Left forelimb (tissue), 1 donor: ENCODE results near the gene ARIH2.
A peak's percentile ranks its signal among the peaks of the same experiment; 100 is the strongest.
"Not testable (repeated sequence)": the region's sequence is repeated elsewhere in the genome, so short reads cannot be mapped to it uniquely, and the experiment has no call there.

ENCODE experiments used
- DNase-seq: peaks from one replicate; pipeline ENCODE4 v3.0.0-alpha.2; 2018; ENCODE audit warnings: low spot score

The ARIH2 gene

DNA sequence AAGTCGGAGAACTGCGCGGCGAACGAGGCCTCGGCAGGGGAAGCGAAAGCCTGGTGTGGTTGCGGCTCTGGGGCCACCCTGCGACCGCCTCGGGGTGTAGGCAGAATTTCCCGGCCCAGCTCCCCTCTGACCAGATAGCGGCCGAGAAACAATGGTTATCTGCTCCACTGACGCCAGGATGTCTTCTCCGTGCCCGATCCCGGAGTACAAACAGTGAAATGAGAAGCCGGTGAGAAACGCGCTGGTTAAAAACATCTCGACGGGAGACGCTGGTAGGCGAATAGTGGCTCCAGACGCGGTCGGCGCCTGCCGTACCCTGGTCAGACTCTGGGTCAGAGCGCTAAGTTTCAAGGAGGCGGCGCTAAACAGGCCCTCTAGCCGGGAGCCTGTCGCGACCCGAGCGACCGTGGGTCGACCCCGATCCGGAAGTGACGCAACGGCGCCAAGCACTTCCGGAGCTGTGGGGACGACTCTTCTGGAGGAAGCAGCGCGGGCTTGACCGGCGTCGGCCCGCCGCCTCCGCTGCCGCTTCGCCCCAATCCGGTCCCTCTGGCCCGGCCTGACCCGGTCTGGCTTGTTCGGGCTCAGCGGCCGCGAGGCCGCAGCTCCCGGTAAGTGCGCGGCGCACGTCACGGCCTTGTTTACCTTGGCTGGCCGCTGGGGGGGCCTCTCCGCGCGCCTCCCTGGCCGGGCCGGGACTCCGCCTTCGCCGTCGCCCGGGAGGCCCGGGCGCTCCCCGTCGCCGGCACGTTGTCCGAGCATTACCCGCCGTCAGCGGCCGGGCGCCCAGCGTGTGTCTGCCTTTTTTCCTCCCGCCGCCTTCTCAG lies at the start of gene ARIH2:
TSS of gene ARIH2 (plus strand) at position 455 of the 827 bp plus-strand sequence. CDS start 8,717 bp downstream, outside the sequence.
- peak; percentile 97 for DNase-seq

DNA sequence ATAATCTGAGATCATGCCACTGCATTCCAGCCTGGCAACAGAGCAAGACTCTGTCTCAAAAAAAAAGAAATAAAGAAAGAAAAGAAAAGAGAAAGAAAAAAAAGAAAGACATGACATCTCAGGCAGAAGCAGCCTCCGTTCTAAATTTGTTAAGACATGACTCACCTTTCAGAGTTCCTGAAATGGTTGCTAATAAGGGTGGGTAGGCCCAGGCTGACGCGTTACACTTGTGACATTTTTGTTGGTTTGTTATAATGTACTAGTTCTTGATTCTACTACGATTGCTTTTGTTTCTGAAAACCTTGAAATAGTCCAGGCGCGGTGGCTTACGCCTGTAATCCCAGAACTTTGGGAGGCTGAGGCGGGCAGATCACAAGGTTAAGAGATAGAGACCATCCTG lies 41.0 kb upstream of the ARIH2 start:
- no peak for DNase-seq

DNA sequence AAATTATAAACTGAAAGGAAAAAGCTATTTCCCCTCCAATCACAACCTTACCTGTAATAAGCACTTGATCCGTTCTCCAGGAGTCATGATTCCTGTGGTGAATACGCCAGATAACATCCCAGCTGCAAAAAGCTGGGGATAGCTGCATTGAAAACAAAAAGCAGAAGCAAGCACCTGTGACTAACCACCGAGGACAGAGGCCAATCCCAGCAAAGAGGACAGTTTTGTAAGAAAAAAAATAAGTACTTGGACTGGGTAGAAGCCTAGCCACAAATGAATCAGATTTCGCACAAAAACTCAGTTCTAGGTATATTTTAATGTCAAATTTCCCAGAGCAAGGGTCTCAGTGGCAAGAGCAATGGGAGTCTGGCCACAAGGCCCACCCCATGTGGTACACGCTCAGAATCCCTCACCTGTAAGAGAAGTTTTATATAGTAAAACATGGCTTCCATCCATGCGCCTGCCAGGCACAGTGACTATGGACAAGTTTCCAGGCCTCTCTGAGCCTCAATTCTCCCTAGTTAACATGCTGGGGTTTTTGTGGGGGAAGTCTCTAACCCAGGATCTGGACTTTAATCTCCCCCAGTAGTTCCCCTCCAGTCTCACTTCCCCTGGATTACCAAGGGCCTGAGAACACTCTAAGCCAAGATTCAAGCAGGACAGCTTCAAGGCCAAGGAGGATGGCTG lies 39.2 kb upstream of the ARIH2 start:
- no peak for DNase-seq

DNA sequence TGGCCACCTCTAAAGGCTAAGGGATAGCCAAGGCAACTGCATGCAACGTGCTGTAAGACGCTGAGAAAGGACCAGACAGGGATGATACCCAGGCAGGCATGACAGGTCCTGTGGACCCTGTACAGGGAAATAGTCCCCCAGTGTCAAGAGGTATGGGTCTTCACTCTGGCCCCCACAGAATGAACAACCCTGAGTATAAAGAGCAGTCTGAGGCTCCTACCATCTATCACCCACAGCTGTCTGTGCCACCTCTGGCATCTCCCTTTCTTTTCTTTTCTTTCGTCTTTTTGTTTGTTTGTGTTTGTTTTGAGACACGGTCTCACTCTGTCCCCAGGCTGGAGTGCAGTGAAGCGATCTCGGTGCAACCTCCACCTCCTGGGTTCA lies 38.7 kb upstream of the ARIH2 start:
- DNase-seq = no peak

DNA sequence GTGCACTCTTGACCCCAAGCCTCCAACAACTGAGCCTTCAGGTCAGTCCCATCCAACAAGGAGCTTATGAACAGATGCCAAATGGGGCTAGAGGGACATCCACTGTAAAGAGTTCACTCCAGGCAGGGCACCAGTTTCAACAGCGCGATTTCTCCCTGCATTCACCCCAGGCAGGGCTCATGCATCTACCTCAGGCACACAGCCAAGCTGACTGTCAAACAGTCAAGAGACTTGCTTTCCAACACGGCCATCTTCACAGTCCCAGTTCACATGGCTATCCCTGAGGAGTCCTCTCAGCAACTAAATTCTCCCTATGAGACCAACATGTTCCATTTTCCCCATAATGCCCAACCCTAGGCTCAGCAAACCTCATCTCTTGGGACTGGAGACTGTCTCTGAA lies 37.6 kb upstream of the ARIH2 start:
- no peak for DNase-seq

DNA sequence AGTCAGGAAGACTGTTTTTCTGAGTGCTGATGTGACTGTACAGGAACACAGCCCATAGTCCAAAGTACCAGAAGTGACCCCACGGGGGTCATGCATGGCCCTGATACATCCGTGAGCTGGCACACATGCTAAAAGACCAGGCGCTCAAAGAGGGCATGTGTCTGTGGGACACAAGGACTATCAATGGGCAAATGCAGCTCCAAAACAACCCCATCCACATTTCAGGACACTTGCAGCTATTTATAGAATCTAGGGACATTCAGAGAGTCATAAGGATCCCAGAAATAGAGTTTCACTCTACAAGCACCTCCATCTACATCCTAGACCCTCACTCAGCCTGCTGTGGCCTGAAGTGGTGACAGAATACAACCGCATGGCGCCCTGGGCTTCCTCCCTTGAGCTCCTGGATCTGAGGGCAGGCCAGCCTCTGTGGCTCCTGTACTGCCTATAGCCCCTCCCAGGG lies 37.0 kb upstream of the ARIH2 start:
- no peak for DNase-seq

DNA sequence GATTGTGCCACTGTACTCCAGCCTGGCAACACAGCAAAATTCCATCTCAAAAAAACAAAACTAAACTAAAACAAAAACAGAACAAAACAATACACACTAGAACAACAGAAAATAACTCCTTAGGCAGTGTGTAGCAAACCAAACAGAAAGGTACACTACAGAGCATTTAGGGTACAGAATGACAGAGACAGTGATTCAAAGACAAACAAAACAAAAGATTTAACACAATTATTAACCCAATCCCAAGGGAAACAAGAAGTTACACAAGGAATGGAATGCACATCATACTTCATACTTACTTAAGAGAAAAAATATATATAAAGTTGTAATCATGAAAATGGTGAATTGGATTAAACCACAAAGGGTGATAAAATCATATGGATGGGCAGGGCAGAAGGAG lies 32.9 kb upstream of the ARIH2 start:
- DNase-seq = no peak

DNA sequence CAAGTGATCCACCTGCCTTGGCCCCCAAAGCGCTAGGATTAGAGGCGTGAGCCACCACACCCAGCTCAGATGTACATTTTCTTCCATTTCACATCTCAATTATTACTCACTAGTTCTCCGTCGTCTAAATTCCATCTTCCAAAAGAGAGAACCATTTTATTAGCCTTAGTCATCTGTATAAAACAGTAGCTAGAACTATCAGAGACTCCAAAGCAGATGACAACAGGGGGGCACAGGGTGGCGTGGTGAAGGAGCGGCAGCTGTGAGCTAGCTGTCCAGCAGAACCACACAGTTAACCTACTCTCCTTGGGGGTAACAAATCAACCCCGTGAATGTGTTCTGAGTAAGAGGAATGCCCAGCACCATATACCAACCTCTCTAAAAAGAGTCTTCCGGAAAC lies 27.0 kb upstream of the ARIH2 start:
- DNase-seq = no peak

DNA sequence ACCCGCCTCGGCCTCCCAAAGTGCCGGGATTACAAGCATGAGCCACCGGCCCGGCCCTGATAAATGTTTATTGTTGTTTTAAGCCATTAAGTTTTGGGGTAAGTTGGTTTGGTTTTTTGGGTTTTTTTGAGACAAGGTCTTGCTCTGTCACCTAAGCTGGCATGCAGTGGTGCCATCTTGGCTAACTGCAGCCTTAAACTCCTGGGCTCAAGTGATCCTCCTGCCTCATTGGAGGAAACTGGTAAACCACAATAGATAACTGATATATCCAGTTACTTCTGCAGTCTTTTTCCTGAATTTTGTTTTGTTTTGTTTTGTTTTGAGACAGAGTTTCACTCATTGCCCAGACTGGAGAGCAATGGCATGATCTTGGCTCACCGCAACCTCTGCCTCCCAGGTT lies 24.1 kb upstream of the ARIH2 start:
- no peak for DNase-seq

DNA sequence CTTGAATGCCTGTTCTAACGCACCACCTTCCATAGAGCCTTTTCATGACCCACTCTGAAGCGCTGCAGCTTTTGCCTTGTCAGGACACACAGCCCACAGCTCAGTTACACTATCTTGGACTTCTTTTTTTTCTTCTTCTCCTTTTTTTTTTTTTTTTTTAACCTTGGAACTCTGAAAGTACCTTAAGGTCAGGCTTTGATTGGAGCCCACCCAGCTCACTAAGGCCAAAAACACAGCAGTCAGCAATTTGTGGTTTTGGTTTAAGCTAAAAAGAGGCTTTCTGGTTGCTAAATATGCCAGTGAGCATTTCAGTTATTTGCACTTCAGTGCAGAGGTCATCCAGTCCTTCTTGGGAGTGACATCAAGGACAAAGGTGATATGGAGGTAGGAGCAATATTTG lies 21.7 kb upstream of the ARIH2 start:
- DNase-seq = no peak

DNA sequence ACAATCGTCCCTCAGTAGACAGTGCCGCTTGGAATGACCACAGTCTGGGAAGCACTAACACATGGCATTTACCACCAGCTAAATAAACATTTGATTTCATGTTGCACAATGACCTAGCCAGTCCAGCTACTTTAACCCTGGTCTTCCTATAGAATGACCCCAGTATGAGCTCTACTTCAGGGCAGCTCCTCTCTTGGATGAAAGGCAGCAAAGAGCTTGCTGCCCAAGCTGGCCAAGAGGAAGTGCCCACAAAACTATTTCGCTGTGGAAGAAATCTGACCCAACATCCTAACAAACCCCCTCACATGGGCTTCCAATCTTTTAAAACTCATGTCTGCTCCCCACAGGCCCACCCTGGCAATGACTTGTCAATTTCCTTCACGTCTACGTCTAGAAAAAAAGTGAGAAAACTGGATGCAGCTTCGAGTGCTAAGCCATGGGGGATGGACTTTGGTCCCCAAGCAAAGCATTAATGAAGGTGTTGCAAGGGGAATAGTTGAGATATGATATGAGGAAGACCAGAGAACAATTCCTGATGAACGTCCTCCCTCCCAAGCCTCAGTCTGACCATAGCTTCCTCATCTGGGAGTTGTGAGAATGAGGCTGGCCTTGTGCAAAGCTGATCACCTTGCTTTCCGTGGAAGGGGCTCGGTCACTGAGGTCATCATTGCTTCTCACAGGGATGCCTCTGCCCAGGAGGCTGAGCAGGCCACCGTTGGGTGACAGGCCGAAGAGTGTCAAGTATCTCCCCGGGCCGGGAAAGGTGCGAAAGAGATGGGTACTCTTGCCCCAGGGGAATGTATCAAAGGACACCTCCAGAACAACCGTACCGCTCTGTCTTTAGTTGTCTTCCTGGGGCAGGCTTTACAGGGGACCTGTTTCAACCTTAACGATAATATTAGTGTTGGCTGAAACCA lies 20.9 kb upstream of the ARIH2 start:
- DNase-seq = no peak

DNA sequence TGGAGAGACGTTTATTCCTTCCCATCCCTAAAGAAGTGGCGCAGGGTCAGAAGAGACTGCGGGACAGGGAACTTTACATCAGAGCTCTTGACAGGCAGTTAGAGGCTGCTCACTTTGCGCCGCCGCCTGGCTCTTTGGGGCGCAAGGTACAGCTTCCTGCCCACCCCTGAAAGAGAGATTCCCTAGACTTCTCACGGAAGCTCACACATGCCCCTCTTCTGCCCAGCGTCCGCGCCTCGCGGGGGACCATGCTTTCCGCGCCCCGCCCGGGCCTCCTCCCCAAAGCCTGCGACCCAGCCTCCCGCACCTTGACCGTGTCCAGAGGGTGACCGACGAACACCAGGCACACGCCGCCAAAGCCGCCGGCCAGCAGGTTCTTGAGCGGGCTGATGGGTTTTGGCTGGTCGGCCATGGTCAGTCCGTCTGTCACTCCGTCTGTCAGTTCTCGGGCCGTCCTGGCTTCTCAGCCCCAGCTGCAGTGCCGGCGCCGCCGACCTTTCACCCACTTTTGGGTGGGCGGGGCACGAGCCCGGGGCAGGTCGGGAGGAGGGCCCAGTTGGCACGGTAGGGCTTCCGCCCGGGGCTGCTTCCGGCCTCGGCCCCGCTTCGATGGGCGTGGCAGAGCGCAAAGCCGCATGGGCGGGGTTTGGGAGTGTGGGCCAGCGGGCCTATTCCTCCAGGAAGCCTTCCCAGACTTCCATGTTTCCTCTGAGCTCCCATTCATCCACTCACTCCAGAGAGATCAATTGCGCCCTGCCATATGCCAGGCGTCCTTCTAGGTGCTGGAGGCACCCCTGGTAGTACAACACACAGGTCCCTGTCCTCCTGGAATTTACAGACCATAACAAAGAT lies 20.0 kb upstream of the ARIH2 start, which contains the start of gene SLC25A20:
TSS of gene SLC25A20 (minus strand) at position 500 of the 852 bp plus-strand sequence. CDS start at position 412, 88 bp downstream.
- peak; percentile 88 for DNase-seq

DNA sequence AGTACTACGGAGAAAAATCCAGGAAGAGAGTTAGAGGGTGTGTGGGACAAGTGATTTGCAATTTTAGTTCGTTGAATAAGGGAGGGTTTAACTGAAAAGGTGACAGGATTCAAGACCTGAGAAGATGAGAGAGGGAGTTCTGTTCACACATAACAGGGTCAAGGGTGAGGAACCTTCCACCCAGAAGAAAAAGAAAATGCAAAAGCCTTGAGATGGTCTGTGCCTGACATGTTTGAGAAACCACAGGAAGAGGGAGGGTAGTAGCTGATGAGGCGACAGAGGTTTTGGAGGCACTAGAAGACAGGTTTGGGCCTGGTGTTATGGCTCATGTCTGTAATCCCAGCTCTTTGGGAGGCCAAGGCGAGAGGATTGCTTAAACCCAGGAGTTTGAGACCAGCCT lies 19.4 kb upstream of the ARIH2 start:
- DNase-seq = no peak

DNA sequence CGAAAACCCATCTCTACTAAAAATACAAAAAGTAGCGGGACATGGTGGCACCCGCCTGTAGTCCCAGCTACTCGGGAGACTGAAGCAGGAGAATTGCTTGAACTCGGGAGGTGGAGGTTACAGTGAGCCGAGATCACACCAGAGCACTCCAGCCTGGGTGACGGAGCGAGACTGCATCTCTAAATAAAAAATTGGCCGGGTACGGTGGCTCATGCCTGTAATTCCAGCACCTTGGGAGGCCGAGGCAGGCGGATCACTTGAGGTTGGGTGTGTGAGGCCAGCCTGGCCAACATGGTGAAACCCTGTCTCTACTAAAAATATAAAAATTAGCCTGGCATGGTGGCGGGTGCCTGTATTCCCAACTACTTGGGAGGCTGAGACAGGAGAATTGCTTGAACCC lies 11.6 kb upstream of the ARIH2 start:
- DNase-seq = not testable (repeated sequence)

DNA sequence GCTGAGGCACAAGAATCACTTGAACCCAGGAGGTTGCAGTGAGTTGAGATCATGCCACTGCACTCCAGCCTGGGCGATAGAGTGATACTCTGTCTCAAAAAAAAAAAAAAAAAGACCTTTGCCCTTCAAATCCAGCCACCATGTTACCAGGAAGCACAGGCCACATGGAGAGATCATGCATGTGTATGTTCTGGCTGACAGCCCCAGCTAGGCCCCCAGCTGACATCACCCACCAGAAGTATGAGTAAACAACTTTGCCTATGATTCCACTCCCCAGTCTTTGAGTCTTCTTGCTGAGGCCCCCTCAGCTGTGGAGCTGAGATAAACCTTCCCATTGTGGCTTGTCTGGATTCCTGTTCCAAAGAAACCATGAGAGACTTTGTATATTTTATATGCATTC lies 3.3 kb upstream of the ARIH2 start:
- no peak for DNase-seq

DNA sequence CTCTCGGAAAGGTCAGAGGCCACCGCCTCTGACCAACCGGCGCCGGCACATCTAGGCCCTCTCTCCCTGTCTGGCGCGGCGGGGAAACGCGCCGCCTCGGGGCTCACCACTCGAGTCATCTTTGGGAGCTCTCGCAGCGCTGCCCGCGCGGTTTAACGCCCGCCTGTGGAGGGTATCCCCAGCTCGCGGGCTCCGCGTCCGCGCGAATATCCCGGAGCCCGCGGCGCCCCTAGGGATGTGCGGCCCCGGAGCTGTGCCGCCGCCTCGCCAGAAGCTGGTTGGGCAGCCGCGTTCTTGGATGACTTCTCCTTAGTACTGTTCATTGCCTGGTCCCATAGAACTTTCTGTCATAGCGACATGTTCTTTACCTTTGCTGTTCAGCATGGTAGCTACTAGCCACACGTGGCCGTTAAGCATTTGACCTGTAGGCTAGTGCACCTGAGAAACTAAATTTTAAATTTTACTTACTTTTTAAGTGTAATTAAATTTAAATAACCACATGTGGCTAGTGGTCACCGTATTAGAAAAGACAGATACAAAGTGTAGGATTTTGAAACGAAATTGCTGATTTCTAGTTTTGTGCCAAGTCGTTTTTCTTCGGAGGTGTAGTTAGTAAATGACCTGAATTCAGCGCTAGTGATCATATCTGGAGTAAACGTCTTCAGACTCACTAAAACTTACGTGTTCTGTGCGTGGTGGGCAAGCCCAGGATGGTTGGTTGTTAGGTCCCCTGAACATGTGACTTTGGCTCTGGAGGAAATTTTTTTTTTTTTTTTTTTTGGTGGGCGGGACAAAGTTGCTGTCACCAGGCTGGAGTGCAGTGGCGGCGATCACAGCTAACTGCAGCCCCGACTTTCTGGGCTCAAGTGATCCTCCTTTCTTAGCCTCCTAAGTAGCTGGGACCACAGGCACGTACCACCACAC lies 835 bp downstream of the ARIH2 start:
- no peak for DNase-seq

DNA sequence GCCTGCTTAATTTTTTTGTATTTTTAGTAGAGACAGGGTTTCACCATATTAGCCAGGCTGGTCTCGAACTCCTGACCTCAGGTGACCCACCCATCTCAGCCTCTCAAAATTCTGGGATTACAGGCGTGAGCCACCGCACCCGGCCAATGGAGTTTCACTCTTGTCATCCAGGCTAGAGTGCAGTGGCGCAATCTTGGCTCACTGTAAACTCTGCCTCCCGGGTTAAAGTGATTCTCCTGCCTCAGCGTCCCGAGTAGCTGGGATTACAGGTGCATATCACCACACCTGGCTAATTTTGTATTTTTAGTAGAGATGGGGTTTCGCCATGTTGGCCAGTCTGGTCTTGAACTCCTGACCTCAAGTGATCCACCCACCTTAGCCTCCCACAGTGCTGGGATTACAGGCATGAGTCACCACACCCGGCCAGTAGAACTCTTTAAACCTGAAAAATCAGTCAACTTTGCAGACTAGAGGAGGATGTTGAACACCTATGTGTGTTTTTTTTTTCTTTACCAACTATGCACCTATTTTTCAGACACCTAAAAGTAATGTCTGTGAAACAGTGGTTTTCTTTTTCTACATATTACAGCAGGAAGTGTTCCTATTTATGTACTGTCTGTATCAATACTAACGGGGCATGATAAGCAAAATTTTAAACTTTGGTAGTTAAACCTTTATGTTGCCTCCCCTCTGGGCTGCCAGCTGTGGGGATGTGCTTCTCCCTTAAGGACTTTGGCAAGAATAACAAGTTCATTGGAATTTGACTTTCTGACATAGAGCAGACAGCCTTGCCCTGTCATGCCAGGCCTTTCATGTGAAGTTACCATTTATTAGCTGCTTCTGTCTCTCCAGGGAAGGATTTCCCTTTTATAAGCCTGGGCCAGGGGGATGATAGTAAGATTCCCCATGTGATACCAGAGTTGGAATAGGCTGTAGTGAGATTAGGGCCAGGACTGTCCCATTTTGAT lies 8.1 kb downstream of the ARIH2 start:
- no peak for DNase-seq

DNA sequence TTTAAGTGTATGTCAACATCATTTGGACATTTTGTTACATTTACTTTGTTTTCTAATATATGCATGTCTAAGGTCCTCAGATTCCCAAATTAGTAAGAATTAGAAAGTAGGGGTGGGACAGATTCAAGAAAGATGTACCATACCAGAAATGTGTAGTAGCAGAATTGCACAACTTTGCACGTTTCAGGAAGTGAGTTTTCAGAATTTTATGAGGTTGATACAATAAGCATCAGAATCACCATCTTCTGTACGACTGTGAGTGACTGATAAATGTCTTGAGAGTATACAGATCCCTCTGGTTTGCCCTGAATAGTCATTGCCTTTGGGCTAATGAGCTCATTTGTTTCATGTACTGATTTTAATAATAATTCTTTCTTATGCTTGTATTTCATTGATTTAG lies 9.3 kb downstream of the ARIH2 start:
- DNase-seq = no peak

DNA sequence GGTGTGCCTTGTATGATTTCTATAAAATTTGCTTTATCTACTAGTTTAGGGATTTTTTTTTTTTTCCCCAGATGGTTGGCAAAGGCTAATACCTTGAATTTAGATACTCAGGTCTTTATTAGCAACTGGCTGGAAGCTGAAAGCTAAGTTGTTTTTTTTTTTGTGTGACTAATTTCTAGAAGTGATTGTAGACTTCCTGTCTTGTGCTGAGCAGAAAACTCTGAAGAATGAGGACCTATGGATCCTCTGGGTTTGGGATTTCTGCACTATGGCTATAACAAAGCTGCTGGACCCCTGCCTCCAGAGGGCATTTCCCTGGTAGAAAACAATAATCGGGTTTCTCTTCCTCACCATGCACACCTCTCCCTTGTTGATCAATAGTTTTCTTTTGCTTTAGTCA lies 10.0 kb downstream of the ARIH2 start:
- DNase-seq = no peak
